HEK293T (cell line): ENCODE results near the gene DNAH10.
"Not testable (repeated sequence)": the region's sequence is repeated elsewhere in the genome, so short reads cannot be mapped to it uniquely, and the experiment has no call there.

ENCODE experiments used
- CTCF ChIA-PET: fragments of 350-600 bp; formaldehyde crosslinking; extraction: SDS; loops from one replicate; lab custom pipeline; 2021; ENCODE audit warnings: antibody characterized with exemption, inconsistent platforms; lab: Yijun Ruan, JAX
- POLR2A ChIA-PET: fragments of 350-600 bp; formaldehyde crosslinking; extraction: SDS; loops from one replicate; lab custom pipeline; 2020; ENCODE audit warnings: antibody characterized with exemption, inconsistent platforms; lab: Yijun Ruan, JAX
- DNase-seq: peaks from one replicate; pipeline ENCODE4 v3.0.0; 2012; ENCODE audit warnings: mixed read lengths; ENCODE audit errors: extremely low spot score
- ARNT ChIP-seq: fragments of 450-650 bp; IDR thresholded peaks from 2 replicates; pipeline ENCODE4 v1.6.1; 2017; ENCODE audit warnings: mild to moderate bottlenecking
- BHLHE40 ChIP-seq: fragments of 450-650 bp; IDR thresholded peaks from 2 replicates; pipeline ENCODE4 v1.6.1; 2016; ENCODE audit warnings: mild to moderate bottlenecking, moderate library complexity, borderline replicate concordance
- CTBP1 ChIP-seq: fragments of 450-650 bp; IDR thresholded peaks from 2 replicates; pipeline ENCODE4 v1.6.1; 2016; ENCODE audit warnings: borderline replicate concordance
- ELF4 ChIP-seq: fragments of 450-650 bp; IDR thresholded peaks from 2 replicates; pipeline ENCODE4 v1.6.1; 2017; ENCODE audit warnings: antibody characterized with exemption
- FOXA1 ChIP-seq: fragments of 450-650 bp; IDR thresholded peaks from 2 replicates; pipeline ENCODE4 v1.6.1; 2016; ENCODE audit warnings: mild to moderate bottlenecking
- FOXK2 ChIP-seq: fragments of 450-650 bp; IDR thresholded peaks from 2 replicates; pipeline ENCODE4 v1.6.1; 2016; ENCODE audit warnings: mild to moderate bottlenecking
- FOXM1 ChIP-seq: fragments of 450-650 bp; IDR thresholded peaks from 2 replicates; pipeline ENCODE4 v1.6.1; 2017; ENCODE audit warnings: mild to moderate bottlenecking, borderline replicate concordance
- HDGF ChIP-seq: fragments of 450-650 bp; IDR thresholded peaks from 2 replicates; pipeline ENCODE4 v1.6.1; 2017; ENCODE audit warnings: antibody characterized with exemption, borderline replicate concordance
- L3MBTL2 ChIP-seq: fragments of 450-650 bp; conservative IDR thresholded peaks from 2 replicates; pipeline ENCODE4 v1.6.1; 2016; ENCODE audit warnings: mild to moderate bottlenecking
- LEF1 ChIP-seq: fragments of 450-650 bp; IDR thresholded peaks from 2 replicates; pipeline ENCODE4 v1.6.1; 2017; ENCODE audit warnings: mild to moderate bottlenecking, borderline replicate concordance
- NFRKB ChIP-seq: fragments of 450-650 bp; IDR thresholded peaks from 2 replicates; pipeline ENCODE4 v1.6.1; 2016; ENCODE audit warnings: mild to moderate bottlenecking, moderate library complexity
- PKNOX1 ChIP-seq: fragments of 450-650 bp; IDR thresholded peaks from 2 replicates; pipeline ENCODE4 v1.6.1; 2016
- SP1 ChIP-seq: fragments of 450-650 bp; IDR thresholded peaks from 2 replicates; pipeline ENCODE4 v1.6.1; 2017
- SUZ12 ChIP-seq: fragments of 450-650 bp; IDR thresholded peaks from 2 replicates; pipeline ENCODE4 v1.6.1; 2016; ENCODE audit warnings: mild to moderate bottlenecking
- TARDBP ChIP-seq: fragments of 450-650 bp; IDR thresholded peaks from 2 replicates; pipeline ENCODE4 v1.6.1; 2016
- ZNF384 ChIP-seq: fragments of 450-650 bp; IDR thresholded peaks from 2 replicates; pipeline ENCODE4 v1.6.1; 2016

DNAH10 gene

GRCh38 chr12:123787466-123787865, 25.4 kb downstream of the DNAH10 start:
- no peak for TF ChIP-seq CTBP1
- no peak for TF ChIP-seq ARNT
- no peak for TF ChIP-seq NFRKB
- TF ChIP-seq LEF1 = no peak
- TF ChIP-seq SUZ12 = no peak
- TF ChIP-seq FOXK2 = no peak
- TF ChIP-seq FOXM1 = no peak
- no peak for TF ChIP-seq SP1
- ChIA-PET CTCF (no interaction called here), POLR2A (no interaction called here)
- no peak for DNase-seq

- CTCF ChIA-PET = interaction anchor here (0.6 kb wide), 1 partner anchor 181 kb away, joined by 5 read pairs; no protein-coding TSS in a partner anchor
- POLR2A ChIA-PET = no interaction called here
- no peak for DNase-seq
- TF ChIP-seq PKNOX1 = no peak
- no peak for TF ChIP-seq L3MBTL2
- TF ChIP-seq TARDBP = no peak
- TF ChIP-seq ZNF384 = no peak
- no peak for TF ChIP-seq FOXA1
- TF ChIP-seq LEF1 = no peak
- TF ChIP-seq BHLHE40 = no peak
- TF ChIP-seq SUZ12 = no peak
- no peak for TF ChIP-seq FOXK2
- no peak for TF ChIP-seq SP1
Measured at GRCh38 chr12:123788541-123788940, 26.4 kb downstream of the DNAH10 start.

GRCh38 chr12:123789422-123789821, 27.3 kb downstream of the DNAH10 start:
- CTCF ChIA-PET, POLR2A ChIA-PET, DNase-seq: not testable (repeated sequence)

- POLR2A ChIA-PET = no interaction called here
- TF ChIP-seq LEF1 = no peak
- no peak for TF ChIP-seq ARNT
- no peak for TF ChIP-seq FOXM1
- no peak for TF ChIP-seq TARDBP
- no peak for TF ChIP-seq SUZ12
- TF ChIP-seq SP1 = no peak
- TF ChIP-seq NFRKB = no peak
- no peak for TF ChIP-seq FOXA1
- no peak for TF ChIP-seq FOXK2
- no peak for TF ChIP-seq ZNF384
- no peak for TF ChIP-seq L3MBTL2
- TF ChIP-seq ELF4 = no peak
- TF ChIP-seq BHLHE40 = no peak
- TF ChIP-seq CTBP1 = no peak
- TF ChIP-seq PKNOX1 = no peak
- no peak for TF ChIP-seq HDGF
- CTCF ChIA-PET = no interaction called here
- DNase-seq = no peak
Measured at GRCh38 chr12:123790905-123791467, 28.9 kb downstream of the DNAH10 start.

GRCh38 chr12:123794027-123794426, 31.9 kb downstream of the DNAH10 start:
- TF ChIP-seq CTBP1 = no peak
- no peak for TF ChIP-seq SP1
- TF ChIP-seq FOXA1 = no peak
- no peak for TF ChIP-seq SUZ12
- no peak for TF ChIP-seq FOXM1
- TF ChIP-seq NFRKB = no peak
- TF ChIP-seq PKNOX1 = no peak
- no peak for TF ChIP-seq ZNF384
- TF ChIP-seq FOXK2 = no peak
- DNase-seq = no peak
- CTCF ChIA-PET = no interaction called here
- POLR2A ChIA-PET = no interaction called here

GRCh38 chr12:123798518-123798917, 36.4 kb downstream of the DNAH10 start:
- no peak for DNase-seq
- TF ChIP-seq ELF4 = no peak
- no peak for TF ChIP-seq FOXM1
- TF ChIP-seq HDGF = no peak
- no peak for TF ChIP-seq ZNF384
- no peak for TF ChIP-seq TARDBP
- TF ChIP-seq CTBP1 = no peak
- TF ChIP-seq FOXK2 = no peak
- no peak for TF ChIP-seq SP1
- TF ChIP-seq ARNT = no peak
- no peak for TF ChIP-seq PKNOX1
- TF ChIP-seq FOXA1 = no peak
- TF ChIP-seq SUZ12 = no peak
- TF ChIP-seq BHLHE40 = no peak
- TF ChIP-seq NFRKB = no peak
- no peak for TF ChIP-seq L3MBTL2
- TF ChIP-seq LEF1 = no peak
- CTCF ChIA-PET = no interaction called here
- POLR2A ChIA-PET = no interaction called here

- POLR2A ChIA-PET = no interaction called here
- DNase-seq = no peak
- CTCF ChIA-PET = no interaction called here
- no peak for TF ChIP-seq ELF4
- TF ChIP-seq FOXM1 = no peak
- TF ChIP-seq ZNF384 = no peak
- no peak for TF ChIP-seq FOXK2
- TF ChIP-seq BHLHE40 = no peak
- no peak for TF ChIP-seq L3MBTL2
- no peak for TF ChIP-seq FOXA1
- TF ChIP-seq CTBP1 = no peak
- TF ChIP-seq SP1 = no peak
- no peak for TF ChIP-seq LEF1
- no peak for TF ChIP-seq PKNOX1
- TF ChIP-seq NFRKB = no peak
- no peak for TF ChIP-seq HDGF
- TF ChIP-seq TARDBP = no peak
Measured at GRCh38 chr12:123799227-123799626, 37.1 kb downstream of the DNAH10 start.
